NCI-H2171 (cell line): ENCODE data around the gene HTR1A.

Experiments used
- DNase-seq: peaks from one replicate; lab custom pipeline; 2025; lab: John Stamatoyannopoulos, UW

HTR1A gene

GRCh38 chr5:63962279-63962678, at the start of gene HTR1A:
Gene HTR1A, minus strand, starts transcription at chr5:63962445. Its CDS starts 726 bp downstream, at chr5:63961719.
- DNase-seq: no peak

- no peak for DNase-seq
These were observed 41.7 kb upstream of the HTR1A start for GRCh38 chr5:64003966-64004365.

- no peak for DNase-seq
These were observed 37.9 kb upstream of the HTR1A start for GRCh38 chr5:64000096-64000495.

GRCh38 chr5:63987053-63987452, 24.8 kb upstream of the HTR1A start:
- DNase-seq: no peak

- no peak for DNase-seq
These were observed 19.6 kb upstream of the HTR1A start for GRCh38 chr5:63981864-63982263.

GRCh38 chr5:63963926-63964325, 1.7 kb upstream of the HTR1A start:
- DNase-seq: no peak

- no peak for DNase-seq
These were observed 963 bp upstream of the HTR1A start for GRCh38 chr5:63963080-63963735.

GRCh38 chr5:63961598-63962161, 565 bp downstream of the HTR1A start:
- no peak for DNase-seq

- DNase-seq: no peak
These were observed 1.1 kb downstream of the HTR1A start for GRCh38 chr5:63961125-63961597.

- DNase-seq: no peak
These were observed 1.6 kb downstream of the HTR1A start for GRCh38 chr5:63960646-63961045.

- DNase-seq: peak; percentile 60
These were observed 2.9 kb downstream of the HTR1A start for GRCh38 chr5:63959177-63959982.

GRCh38 chr5:63958654-63959053, 3.6 kb downstream of the HTR1A start:
- no peak for DNase-seq

- no peak for DNase-seq
These were observed 4.6 kb downstream of the HTR1A start for GRCh38 chr5:63957617-63958016.

GRCh38 chr5:63953217-63953616, 9.0 kb downstream of the HTR1A start:
- DNase-seq: no peak

- DNase-seq: no peak
These were observed 27.1 kb downstream of the HTR1A start for GRCh38 chr5:63935103-63935502.

- peak; percentile 22 for DNase-seq
These were observed 30.4 kb downstream of the HTR1A start for GRCh38 chr5:63931836-63932235.

- DNase-seq: peak; percentile 4
These were observed 33.8 kb downstream of the HTR1A start for GRCh38 chr5:63928451-63928850.

- DNase-seq: no peak
These were observed 38.3 kb downstream of the HTR1A start for GRCh38 chr5:63923914-63924313.

GRCh38 chr5:63919763-63920478, 42.3 kb downstream of the HTR1A start:
- no peak for DNase-seq

GRCh38 chr5:63916786-63917185, 45.5 kb downstream of the HTR1A start:
- DNase-seq: no peak

- DNase-seq: no peak
These were observed 50.4 kb downstream of the HTR1A start for GRCh38 chr5:63911871-63912270.
